Stimulated activated naive B cell treated with anti-CD40 and anti-IgM and Interleukin-4, amounts not matched to agents 10 μg/mL and 1 μg/mL and 100 μg/mL, for 72 hours (primary cell): ENCODE results near the gene EPS15.
"Not testable (repeated sequence)": the region's sequence is repeated elsewhere in the genome, so short reads cannot be mapped to it uniquely, and the experiment has no call there.

Experiments
- ATAC-seq, 2 donors: fragments of 150-1000 bp; cut with Tn5 transposase; replicated peaks; 2 replicates each; pipeline ENCODE4 v1.10.0; 2021; ENCODE audit warnings: moderate library complexity in 1 of 2
- DNase-seq: peaks from one replicate; pipeline ENCODE4 v3.0.0; 2021
- H3K27ac Mint-ChIP-seq: one replicate; pipeline ENCODE4 v1.8.0; 2022; ENCODE audit warnings: mild to moderate bottlenecking, mixed read lengths
- H3K27me3 Mint-ChIP-seq, 2 donors: one replicate each; pipeline ENCODE4 v1.8.0; 2022; ENCODE audit warnings: mixed read lengths in 2 of 2
- H3K36me3 Mint-ChIP-seq, 2 donors: one replicate each; pipeline ENCODE4 v1.8.0; 2022; ENCODE audit warnings: mixed read lengths in 2 of 2, mild to moderate bottlenecking in 1 of 2
- H3K4me1 Mint-ChIP-seq, 2 donors: one replicate each; pipeline ENCODE4 v1.8.0; 2022; ENCODE audit warnings: mixed read lengths in 2 of 2, mild to moderate bottlenecking in 1 of 2
- H3K4me3 Mint-ChIP-seq, 2 donors: one replicate each; pipeline ENCODE4 v1.8.0; 2022; ENCODE audit warnings: mild to moderate bottlenecking in 2 of 2, mixed read lengths in 2 of 2, moderate library complexity in 1 of 2
- H3K9me3 Mint-ChIP-seq, 2 donors: one replicate each; pipeline ENCODE4 v1.8.0; 2022; ENCODE audit warnings: mixed read lengths in 2 of 2, mild to moderate bottlenecking in 1 of 2

Gene EPS15

DNA sequence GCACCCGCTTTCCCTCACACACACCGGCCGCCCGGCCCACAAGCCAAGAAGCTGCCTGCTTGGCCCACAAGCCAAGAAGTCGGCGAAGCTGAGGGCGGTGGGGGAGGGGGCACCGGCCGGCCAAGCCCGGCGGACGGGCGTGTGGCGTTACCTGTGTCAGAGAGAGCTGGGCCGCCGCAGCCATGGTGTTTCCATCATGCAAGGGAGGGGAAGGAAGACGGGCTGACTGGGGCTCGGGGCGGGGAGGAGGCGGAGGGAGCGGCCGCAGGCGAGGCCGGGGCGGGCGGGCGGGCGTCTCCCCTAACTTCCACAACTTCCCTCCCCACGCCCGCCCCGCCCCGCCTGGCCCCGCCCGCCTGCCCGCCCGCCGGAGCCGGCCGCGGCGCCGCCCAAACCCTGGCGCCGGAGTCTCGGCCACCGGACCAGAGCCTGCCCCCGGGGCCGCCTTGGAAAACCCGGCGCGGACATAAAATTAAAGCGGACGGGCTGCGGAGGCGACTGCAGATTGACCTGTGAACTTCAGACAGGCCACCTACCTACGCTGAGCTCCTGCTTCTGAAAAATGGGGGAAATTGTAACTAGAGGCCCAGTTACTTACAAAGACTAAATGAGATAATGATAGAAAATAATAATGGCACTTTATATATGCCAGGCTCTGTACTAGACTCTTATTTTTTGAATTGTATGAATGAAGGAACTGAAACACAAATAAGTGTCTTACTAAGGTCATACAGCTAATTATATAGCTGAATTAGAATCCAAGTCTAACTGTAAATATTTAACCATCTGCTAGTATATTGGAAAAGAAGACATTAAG lies at the start of gene EPS15:
TSS of gene EPS15 (minus strand) at position 219 of the 817 bp plus-strand sequence. CDS start at position 184, 35 bp downstream.
- no peaks in the 10 kb centered on the region for H3K27me3 Mint-ChIP-seq
- H3K36me3 Mint-ChIP-seq, result peaks cover 2 to 20% of the 10 kb centered on the region in 2 donors
- peak within 1 kb of the TSS; percentile 96 to 98 for H3K4me3 Mint-ChIP-seq
- peaks cover 0 to 3% of the 10 kb centered on the region in 2 donors for H3K9me3 Mint-ChIP-seq
- peaks cover 20 to 57% of the 10 kb centered on the region in 2 donors for H3K4me1 Mint-ChIP-seq
- DNase-seq (peak; percentile 81), ATAC-seq (peak; percentile 80 to 85)
- H3K27ac Mint-ChIP-seq, result peak within 1 kb of the TSS; percentile 95

DNA sequence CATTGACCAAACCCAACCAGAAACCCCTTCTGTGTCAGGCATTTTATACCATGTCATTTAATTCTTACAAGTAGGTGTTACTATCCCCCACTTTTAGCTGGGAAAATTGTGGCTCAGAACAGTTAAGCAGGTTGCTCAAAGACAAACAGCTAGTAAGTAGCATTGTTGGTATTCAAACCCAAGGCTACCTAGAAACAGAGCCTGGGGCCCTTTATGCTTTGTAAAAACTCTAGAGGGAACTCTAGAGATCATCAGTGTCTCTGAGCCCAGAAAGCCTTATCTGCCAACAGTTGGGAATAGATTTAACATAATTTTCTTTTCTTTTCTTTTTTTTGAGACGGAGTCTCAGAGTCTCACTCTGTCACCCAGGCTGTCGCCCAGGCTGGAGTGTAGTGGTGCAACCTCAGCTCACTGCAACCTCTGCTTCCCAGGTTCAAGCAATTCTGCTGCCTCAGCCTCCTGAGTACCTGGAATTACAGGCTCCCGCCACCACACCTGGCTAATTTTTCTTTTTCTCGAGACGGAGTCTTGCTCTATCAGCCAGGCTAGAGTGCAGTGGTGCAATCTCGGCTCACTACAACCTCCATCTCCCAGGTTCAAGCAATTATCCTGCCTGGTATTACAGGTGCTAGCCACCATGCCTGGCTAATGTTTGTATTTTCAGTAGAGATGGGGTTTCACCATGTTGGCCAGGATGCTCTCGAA lies 49.3 kb upstream of the EPS15 start:
- Mint-ChIP-seq H3K36me3 (no peaks in the 10 kb centered on the region), H3K9me3 (no peaks in the 10 kb centered on the region), H3K4me3 (no peak overlapping the region), H3K4me1 (peaks cover 45 to 51% of the 10 kb centered on the region in 2 donors), H3K27ac (no peak overlapping the region), H3K27me3 (no peaks in the 10 kb centered on the region)
- DNase-seq, result no peak
- ATAC-seq, result no peak

- H3K36me3 Mint-ChIP-seq, result no peaks in the 10 kb centered on the region
- H3K4me3 Mint-ChIP-seq, result no peak overlapping the region
- DNase-seq (no peak), ATAC-seq (no peak)
- H3K27me3 Mint-ChIP-seq, result no peaks in the 10 kb centered on the region
- peaks cover 45 to 50% of the 10 kb centered on the region in 2 donors for H3K4me1 Mint-ChIP-seq
- no peak overlapping the region for H3K27ac Mint-ChIP-seq
- H3K9me3 Mint-ChIP-seq, result no peaks in the 10 kb centered on the region
Observed at GRCh38 chr1:51567653-51568052, 48.6 kb upstream of the EPS15 start.

DNA sequence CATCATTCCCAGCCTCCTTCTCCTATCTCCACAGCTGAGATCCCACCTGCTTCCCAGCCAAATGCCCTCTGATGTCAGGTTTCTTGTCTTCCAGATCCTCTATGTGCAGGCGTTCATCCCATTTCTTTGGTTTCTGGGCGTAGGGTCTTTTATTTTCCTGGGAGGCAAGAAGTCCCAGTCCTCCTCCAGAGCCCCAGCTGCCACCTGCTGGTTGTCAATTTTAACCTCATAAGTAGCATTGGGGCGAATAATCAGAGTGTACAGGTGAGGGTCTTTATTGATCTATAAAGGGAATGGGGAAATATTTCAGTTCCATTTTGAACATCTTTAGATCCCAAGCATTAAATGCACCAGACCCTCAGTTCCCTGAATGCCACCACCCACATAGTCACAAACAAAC lies 47.2 kb upstream of the EPS15 start:
- H3K9me3 Mint-ChIP-seq, result no peaks in the 10 kb centered on the region
- no peak overlapping the region for H3K4me3 Mint-ChIP-seq
- no peak overlapping the region for H3K27ac Mint-ChIP-seq
- H3K27me3 Mint-ChIP-seq, result no peaks in the 10 kb centered on the region
- peaks cover 35 to 36% of the 10 kb centered on the region in 2 donors for H3K4me1 Mint-ChIP-seq
- ATAC-seq (no peak), DNase-seq (no peak)
- no peaks in the 10 kb centered on the region for H3K36me3 Mint-ChIP-seq

- DNase-seq (no peak), ATAC-seq (no peak)
- no peak overlapping the region for H3K4me3 Mint-ChIP-seq
- H3K27ac Mint-ChIP-seq, result no peak overlapping the region
- H3K9me3 Mint-ChIP-seq, result no peaks in the 10 kb centered on the region
- H3K4me1 Mint-ChIP-seq, result peaks cover 24 to 27% of the 10 kb centered on the region in 2 donors
- no peaks in the 10 kb centered on the region for H3K27me3 Mint-ChIP-seq
- H3K36me3 Mint-ChIP-seq, result no peaks in the 10 kb centered on the region
Observed at GRCh38 chr1:51565009-51565408, 45.9 kb upstream of the EPS15 start.

GRCh38 chr1:51564124-51564523 lies 45.1 kb upstream of the EPS15 start:
- no peak for DNase-seq
- peaks cover 15 to 18% of the 10 kb centered on the region in 2 donors for H3K4me1 Mint-ChIP-seq
- no peak overlapping the region for H3K27ac Mint-ChIP-seq
- H3K4me3 Mint-ChIP-seq, result no peak overlapping the region
- no peaks in the 10 kb centered on the region for H3K27me3 Mint-ChIP-seq
- ATAC-seq, result peak; percentile 83 to 91
- H3K36me3 Mint-ChIP-seq, result no peaks in the 10 kb centered on the region
- H3K9me3 Mint-ChIP-seq, result no peaks in the 10 kb centered on the region

GRCh38 chr1:51561702-51562101 lies 42.6 kb upstream of the EPS15 start:
- peaks cover 0 to 5% of the 10 kb centered on the region in 2 donors for H3K4me1 Mint-ChIP-seq
- no peak for DNase-seq
- H3K36me3 Mint-ChIP-seq, result no peaks in the 10 kb centered on the region

GRCh38 chr1:51560895-51561294 lies 41.8 kb upstream of the EPS15 start:
- ATAC-seq, H3K36me3 Mint-ChIP-seq, H3K27ac Mint-ChIP-seq, H3K4me1 Mint-ChIP-seq, H3K27me3 Mint-ChIP-seq, H3K4me3 Mint-ChIP-seq, DNase-seq, H3K9me3 Mint-ChIP-seq: not testable (repeated sequence)

More at GRCh38 chr1:51561702-51562101, 42.6 kb upstream of the EPS15 start:
- ATAC-seq, result no peak
- no peaks in the 10 kb centered on the region for H3K27me3 Mint-ChIP-seq
- H3K9me3 Mint-ChIP-seq, result no peaks in the 10 kb centered on the region
- no peak overlapping the region for H3K4me3 Mint-ChIP-seq
- no peak overlapping the region for H3K27ac Mint-ChIP-seq

GRCh38 chr1:51560034-51560433 lies 41.0 kb upstream of the EPS15 start:
- DNase-seq, result no peak
- Mint-ChIP-seq H3K4me1 (peaks cover 0 to 5% of the 10 kb centered on the region in 2 donors), H3K4me3 (no peak overlapping the region), H3K9me3 (no peaks in the 10 kb centered on the region), H3K27me3 (no peaks in the 10 kb centered on the region), H3K27ac (no peak overlapping the region), H3K36me3 (no peaks in the 10 kb centered on the region)
- ATAC-seq, result no peak

DNA sequence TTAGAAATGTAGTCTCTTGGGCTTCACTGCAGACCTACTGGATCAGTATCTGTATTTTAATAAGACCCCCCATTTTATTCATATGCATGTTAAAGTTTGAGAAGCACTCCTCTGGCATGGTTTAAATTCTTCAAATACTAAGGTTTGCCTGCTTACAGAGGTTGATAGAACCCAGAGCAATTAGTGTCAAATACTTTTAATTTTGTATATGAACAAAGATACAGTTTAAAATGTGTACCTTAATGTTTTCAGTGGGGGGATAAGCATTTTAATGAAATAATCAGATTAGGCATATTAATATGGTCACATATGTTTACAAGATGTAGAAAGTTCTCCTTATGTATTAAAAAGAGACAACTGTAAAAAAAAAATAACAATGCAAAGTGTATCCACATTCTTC lies 40.4 kb upstream of the EPS15 start:
- Mint-ChIP-seq H3K4me3 (no peak overlapping the region), H3K27me3 (no peaks in the 10 kb centered on the region), H3K36me3 (no peaks in the 10 kb centered on the region), H3K9me3 (no peaks in the 10 kb centered on the region), H3K27ac (no peak overlapping the region), H3K4me1 (peaks cover 0 to 5% of the 10 kb centered on the region in 2 donors)
- ATAC-seq, result no peak
- no peak for DNase-seq

GRCh38 chr1:51559064-51559500 lies 40.0 kb upstream of the EPS15 start:
- Mint-ChIP-seq H3K27me3 (no peaks in the 10 kb centered on the region), H3K9me3 (no peaks in the 10 kb centered on the region), H3K4me1 (peaks cover 0 to 2% of the 10 kb centered on the region in 2 donors), H3K27ac (no peak overlapping the region), H3K36me3 (no peaks in the 10 kb centered on the region), H3K4me3 (no peak overlapping the region)
- ATAC-seq (no peak), DNase-seq (no peak)

GRCh38 chr1:51558375-51558924 lies 39.4 kb upstream of the EPS15 start:
- no peak overlapping the region for H3K27ac Mint-ChIP-seq

GRCh38 chr1:51557168-51557567 lies 38.1 kb upstream of the EPS15 start:
- H3K36me3 Mint-ChIP-seq, result no peaks in the 10 kb centered on the region
- H3K4me1 Mint-ChIP-seq, result peaks cover 0 to 2% of the 10 kb centered on the region in 2 donors
- no peak overlapping the region for H3K27ac Mint-ChIP-seq
- H3K9me3 Mint-ChIP-seq, result no peaks in the 10 kb centered on the region
- ATAC-seq, result no peak
- DNase-seq, result no peak
- H3K27me3 Mint-ChIP-seq, result no peaks in the 10 kb centered on the region
- H3K4me3 Mint-ChIP-seq, result no peak overlapping the region

More at GRCh38 chr1:51558375-51558924, 39.4 kb upstream of the EPS15 start:
- DNase-seq, result no peak
- Mint-ChIP-seq H3K27me3 (no peaks in the 10 kb centered on the region), H3K36me3 (no peaks in the 10 kb centered on the region), H3K4me1 (no peaks in the 10 kb centered on the region), H3K9me3 (no peaks in the 10 kb centered on the region), H3K4me3 (no peak overlapping the region)
- ATAC-seq, result no peak

DNA sequence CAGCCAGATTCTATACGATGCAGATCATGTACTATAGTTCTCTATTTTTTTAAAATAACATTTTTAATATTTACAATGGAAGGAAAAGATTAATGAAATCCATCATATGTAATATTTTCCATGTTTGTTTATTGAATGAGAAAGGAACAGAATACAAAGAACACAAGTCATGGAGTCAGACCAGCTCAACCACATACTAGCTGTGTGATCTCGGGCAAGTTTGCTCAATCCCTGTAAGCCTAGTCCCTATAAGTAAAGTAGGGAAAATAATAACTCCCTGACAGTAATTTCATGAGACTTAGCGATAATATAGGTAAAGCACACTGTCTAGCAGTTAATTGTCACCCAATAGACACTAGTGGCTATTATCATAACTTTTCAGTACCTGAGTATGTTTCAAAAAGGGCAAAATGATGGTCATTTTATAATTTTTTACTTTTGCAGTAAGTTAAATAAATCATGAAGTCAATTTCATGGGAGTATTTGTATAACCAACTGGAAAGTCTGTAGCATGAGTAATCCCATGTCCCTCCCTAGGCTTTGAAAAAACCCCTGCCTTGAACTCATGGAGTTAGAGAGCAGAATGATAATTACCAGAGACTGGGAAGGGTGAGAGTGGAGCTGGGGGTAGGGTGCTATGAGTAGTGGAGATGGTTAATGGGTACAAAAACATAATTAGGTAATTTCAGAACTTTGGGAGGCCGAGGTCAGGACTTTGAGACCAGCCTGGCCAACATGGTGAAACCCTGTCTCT lies 37.0 kb upstream of the EPS15 start:
- H3K36me3 Mint-ChIP-seq, result no peaks in the 10 kb centered on the region
- no peaks in the 10 kb centered on the region for H3K9me3 Mint-ChIP-seq
- H3K27ac Mint-ChIP-seq, result no peak overlapping the region
- ATAC-seq (no peak), DNase-seq (no peak)
- H3K27me3 Mint-ChIP-seq, result no peaks in the 10 kb centered on the region
- peaks cover 5 to 12% of the 10 kb centered on the region in 2 donors for H3K4me1 Mint-ChIP-seq
- no peak overlapping the region for H3K4me3 Mint-ChIP-seq
